Measurements from ENCODE around the gene A2M.

The A2M gene

GRCh38 chr12:9098115-9098452 is 17.6 kb downstream of the A2M start:
- no peak for FAIRE-seq

GRCh38 chr12:9096563-9097176 is 19.0 kb downstream of the A2M start:
- no peak for FAIRE-seq

GRCh38 chr12:9095322-9095721 is 20.4 kb downstream of the A2M start:
- no peak for FAIRE-seq

GRCh38 chr12:9094512-9095206 is 21.1 kb downstream of the A2M start:
- no peak for FAIRE-seq

GRCh38 chr12:9091891-9092598 is 23.7 kb downstream of the A2M start:
- no peak for FAIRE-seq

- no peak for FAIRE-seq
Measured at GRCh38 chr12:9090220-9090619, 25.5 kb downstream of the A2M start.

GRCh38 chr12:9087087-9087835 is 28.5 kb downstream of the A2M start:
- no peak for FAIRE-seq

- FAIRE-seq = no peak
Measured at GRCh38 chr12:9086087-9086486, 29.6 kb downstream of the A2M start.

- FAIRE-seq = no peak
Measured at GRCh38 chr12:9084417-9084816, 31.3 kb downstream of the A2M start.

GRCh38 chr12:9083793-9084192 is 31.9 kb downstream of the A2M start:
- no peak for FAIRE-seq

GRCh38 chr12:9081667-9082427 is 33.9 kb downstream of the A2M start:
- no peak for FAIRE-seq

- no peak for FAIRE-seq
Measured at GRCh38 chr12:9079883-9080675, 35.6 kb downstream of the A2M start.

GRCh38 chr12:9079082-9079481 is 36.6 kb downstream of the A2M start:
- FAIRE-seq = no peak

- FAIRE-seq = no peak
Measured at GRCh38 chr12:9077152-9078031, 38.3 kb downstream of the A2M start.

GRCh38 chr12:9076733-9077132 is 39.0 kb downstream of the A2M start:
- FAIRE-seq = no peak

GRCh38 chr12:9075138-9075535 is 40.6 kb downstream of the A2M start:
- no peak for FAIRE-seq

GRCh38 chr12:9074484-9075137 is 41.1 kb downstream of the A2M start:
- FAIRE-seq = no peak

GRCh38 chr12:9073076-9073475 is 42.6 kb downstream of the A2M start:
- no peak for FAIRE-seq

- no peak for FAIRE-seq
Measured at GRCh38 chr12:9072481-9073038, 43.2 kb downstream of the A2M start.

- no peak for FAIRE-seq
Measured at GRCh38 chr12:9071969-9072368, 43.8 kb downstream of the A2M start.
